G401 (cell line): ENCODE data around the gene FAM78B. TPM values are rescaled to one million over a fixed set of nuclear protein-coding genes. Genes with fewer than 3 reads are reported as not detected.

Source experiments
- DNase-seq: peaks from one replicate; pipeline ENCODE4 v3.0.0-alpha.2; 2015; ENCODE audit warnings: low spot score
- in situ Hi-C: cut with HindIII; loops from 2 replicates; pipeline ENCODE4 v1.10.0; 2016; ENCODE audit warnings: low sequenced_read_pairs, mixed read lengths
- total RNA-seq: library from RNA; depleted of rRNA; stranded (reverse); fragments of >200 nt; shearing (Covaris generic); gene quantifications from 2 replicates; pipeline ENCODE4 v1.2.3, GENCODE V29; 2014

Gene FAM78B
- total RNA-seq, 1 experiment from 2014 or later = not detected

DNA sequence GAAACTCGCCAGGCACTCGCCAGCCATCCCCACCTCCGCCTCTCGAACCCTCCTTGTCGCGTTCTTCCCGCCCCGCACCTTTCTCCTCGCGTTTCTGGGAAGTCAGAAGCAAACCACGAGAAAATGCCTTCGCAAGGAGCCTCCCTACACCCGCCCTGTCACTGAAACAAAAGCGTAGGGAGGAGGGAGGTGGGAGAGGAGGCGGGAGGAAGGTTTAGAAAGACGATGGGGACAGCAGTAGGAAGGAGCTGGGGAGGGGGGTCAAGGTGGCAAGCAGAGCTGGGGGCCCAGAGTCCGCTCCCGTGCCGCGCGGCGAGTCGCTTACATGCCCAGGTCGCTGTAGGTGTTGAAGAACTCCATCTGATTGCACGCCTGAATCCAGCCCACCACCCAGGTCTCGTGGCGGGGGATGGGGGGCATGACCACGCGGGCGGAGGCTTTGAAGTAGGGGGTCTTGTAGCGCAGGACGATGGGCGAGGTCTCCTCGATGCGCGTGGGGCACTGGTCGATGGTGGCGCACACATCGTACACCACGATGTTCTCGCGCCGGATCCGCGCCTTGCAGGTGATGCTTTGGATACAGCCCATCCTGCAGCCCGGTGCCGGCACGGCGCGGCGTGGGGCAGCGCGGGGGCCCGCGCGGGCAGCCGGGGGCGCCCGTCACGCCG is 1.0 kb downstream of the FAM78B start:
- peak; percentile 45 for DNase-seq
- in situ Hi-C loops = no loop called here

DNA sequence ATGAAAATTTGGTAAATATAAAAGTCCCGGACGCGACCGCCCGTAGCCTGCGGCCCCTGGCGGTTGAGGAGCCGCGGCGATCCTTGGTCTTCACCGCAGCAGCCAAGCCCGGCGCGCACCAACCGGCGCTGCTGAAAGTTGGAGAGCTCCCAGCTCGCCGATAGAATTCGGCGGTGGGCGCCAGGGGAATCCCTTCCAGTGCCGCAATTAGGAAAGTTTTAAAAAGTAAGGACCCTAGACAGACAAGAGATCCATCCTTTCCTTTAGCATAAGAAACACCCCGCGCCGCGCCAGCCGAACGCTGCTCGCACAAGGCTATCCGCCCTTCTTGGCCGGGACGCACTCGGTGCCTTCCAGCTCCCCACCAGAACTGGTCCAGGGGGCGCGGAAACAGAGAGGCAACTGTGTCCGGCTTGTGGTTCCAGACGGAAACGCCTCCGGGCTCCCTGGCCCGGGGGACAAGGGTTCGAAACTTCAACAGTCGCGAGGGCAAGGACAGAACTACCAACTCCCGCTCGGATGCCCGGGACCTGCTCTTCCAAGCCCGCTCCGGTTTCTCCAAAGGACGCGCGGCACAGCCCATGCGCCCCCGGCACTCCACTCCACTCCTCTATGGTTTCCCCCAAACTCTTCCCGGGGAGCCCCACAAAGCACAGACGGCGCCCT is 1.7 kb downstream of the FAM78B start:
- in situ Hi-C loops = no loop called here
- peak; percentile 65 for DNase-seq

DNA sequence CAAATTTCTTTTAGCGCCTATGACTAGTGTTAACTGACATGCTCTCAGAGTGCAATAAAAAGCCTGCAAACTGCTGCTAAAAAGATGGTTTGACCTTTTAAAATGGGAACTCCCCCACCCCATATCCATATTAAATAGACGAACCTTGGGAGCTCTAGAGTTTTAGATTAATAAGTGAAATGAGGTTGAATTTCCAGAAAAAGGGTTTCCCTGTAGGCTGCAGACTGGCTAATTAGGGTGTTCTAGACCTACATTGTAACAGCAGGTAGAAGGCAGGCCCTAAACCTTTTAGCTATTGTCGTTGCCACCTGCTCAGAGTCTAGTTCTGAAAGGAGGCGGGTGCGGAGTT is 2.2 kb downstream of the FAM78B start:
- no peak for DNase-seq
- in situ Hi-C loops = no loop called here

DNA sequence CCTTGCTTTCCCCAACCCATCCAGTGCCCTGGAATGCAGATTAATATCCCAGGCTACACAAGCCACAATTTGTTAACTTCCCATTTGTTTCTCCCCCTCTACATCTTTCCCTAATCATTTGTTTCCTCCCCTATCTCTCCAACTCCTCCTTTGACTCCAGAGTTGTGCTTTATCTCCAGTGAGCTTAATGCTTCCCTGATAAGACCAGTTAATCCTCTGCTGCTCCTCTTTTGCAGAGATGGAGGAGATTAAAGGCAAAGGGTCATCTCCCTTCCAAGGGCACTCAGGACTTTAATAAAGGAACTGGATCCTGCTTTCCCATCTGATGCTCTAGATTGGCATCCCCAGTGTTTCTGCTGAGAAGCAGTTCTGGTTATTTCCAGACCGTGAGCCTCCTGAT is 7.1 kb downstream of the FAM78B start:
- no peak for DNase-seq
- in situ Hi-C loops = no loop called here

DNA sequence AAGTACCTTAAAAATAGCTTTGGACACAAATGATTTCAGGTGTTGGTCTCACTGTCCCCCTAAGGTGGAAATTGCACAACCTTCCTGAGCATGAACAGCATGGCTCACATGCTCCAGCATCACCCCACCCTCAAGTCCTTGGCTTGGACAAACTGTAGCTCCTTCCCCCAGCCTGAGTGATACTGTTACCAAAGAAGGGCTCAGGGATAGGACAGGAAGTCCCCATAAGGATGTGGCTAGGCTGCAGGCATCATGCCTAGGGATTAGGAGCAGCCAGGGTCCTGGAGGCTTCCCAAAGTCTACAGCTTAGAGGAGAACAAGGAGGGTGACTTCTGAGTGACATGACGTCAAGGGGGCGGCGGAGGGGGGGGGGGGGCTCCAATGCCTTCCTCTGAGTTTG is 10.1 kb downstream of the FAM78B start:
- DNase-seq = no peak
- in situ Hi-C loops = no loop called here

DNA sequence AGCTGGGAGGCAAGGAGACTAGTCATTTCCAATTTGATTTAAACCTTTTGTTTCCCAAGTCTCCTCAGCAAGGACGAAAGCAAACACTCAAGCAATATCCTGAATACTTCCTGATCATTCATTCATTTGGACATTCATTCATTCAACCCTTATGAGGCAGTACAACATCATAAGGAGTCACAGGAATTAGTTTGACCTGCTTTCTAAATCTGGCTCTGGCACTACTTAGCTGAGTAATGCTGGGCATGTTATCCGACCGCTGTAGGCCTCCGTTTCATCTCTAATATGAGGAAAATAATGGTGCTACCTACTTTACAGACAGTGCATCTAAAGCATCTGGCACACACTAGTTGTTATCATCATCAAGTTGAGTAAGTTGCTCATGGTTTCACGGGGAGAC is 11.7 kb downstream of the FAM78B start:
- in situ Hi-C loops = no loop called here
- no peak for DNase-seq

DNA sequence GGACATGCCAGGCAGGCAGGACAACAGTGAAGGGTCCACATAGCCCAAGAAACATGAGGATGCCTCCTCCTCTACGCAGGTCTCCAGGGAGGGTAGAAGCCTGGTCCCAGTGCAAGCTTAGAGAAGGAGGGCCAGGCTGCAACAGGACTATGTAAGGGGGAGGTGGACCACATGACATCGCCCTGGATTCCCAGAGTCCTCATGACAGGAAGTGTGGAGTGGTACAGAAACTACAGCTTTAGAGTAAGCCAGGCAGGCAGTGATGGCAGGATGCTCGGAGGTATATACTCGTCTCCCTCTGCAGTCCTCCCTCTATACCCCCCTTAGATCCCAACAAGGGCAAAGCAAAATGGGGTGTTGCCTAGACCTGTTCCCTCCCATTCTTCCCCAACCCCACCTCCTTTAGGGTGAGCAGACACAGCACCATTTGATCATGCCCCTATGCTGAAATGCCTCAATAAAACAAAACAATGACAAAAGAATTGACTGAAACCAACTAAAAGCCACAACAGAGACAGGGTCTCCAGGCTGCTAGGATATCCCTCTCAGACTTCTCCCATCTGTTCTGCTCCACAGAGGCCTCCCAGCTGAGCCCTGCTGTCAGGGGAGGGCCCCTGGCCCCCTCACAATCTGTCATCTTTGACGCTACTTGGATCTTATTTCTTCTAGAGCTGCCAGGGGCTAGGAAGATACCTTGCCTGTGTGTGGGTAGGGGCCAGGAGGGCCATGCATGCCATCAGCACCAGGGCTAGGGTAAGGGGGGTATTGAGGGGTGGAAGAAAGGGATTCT is 13.1 kb downstream of the FAM78B start:
- in situ Hi-C loops = no loop called here
- DNase-seq = no peak

DNA sequence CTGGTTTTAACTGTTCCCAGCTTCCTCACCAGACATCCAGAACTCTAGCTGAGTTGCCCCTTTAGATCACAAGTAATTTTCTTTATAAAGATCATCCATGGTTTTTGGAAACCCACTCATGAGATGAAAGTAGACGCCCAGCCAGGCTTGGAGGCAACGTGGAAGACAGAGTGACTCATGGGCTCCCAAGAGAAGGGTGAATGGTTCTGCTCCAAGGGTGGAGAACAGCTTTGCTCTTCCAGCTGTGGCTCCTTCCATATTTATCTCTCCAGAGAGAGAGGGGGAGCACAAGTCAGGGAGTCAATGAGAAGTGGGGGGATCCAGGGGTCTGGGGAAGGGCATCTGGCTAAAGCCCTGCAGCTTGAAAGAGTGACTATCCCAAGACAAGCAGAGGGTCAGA is 13.8 kb downstream of the FAM78B start:
- DNase-seq = no peak
- in situ Hi-C loops = no loop called here

DNA sequence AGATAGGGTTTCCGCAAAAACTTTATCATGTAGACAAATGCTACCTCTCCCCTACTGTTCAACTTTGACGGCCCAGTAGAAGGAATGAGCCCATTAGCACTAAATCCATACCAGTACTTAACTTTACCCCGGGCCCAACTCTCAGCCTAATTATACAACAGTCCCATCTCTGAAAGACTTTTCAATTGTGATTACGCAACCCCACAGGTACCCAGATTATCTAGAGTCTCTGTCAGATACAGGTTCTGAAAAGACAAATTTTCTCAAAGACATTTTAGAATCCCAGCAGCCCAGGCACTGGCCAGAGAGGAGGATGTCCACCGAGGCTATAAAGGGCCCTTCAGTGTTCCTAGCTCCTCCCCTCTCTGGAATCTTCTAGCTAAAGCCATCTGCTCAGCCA is 15.0 kb downstream of the FAM78B start:
- no peak for DNase-seq
- in situ Hi-C loops = no loop called here

DNA sequence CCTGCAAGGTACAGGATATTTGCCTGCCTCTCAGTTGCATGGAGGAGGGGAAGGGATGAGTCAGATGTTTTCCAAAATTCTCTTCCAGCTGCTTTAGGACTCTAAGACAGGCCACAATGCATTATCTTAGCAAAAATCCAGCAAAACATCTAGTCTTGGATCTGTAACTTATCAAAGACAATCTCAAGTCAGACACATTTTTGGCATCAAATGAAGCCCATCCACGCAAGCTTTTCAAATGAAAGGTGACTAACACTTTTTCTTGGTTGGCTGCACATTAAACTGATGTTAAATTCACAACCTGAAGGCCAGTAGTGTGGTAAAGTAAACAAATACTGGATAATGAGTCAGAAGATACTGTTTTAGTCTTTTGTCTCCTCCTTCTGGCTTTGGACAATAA is 21.3 kb downstream of the FAM78B start:
- no peak for DNase-seq
- in situ Hi-C loops = no loop called here

DNA sequence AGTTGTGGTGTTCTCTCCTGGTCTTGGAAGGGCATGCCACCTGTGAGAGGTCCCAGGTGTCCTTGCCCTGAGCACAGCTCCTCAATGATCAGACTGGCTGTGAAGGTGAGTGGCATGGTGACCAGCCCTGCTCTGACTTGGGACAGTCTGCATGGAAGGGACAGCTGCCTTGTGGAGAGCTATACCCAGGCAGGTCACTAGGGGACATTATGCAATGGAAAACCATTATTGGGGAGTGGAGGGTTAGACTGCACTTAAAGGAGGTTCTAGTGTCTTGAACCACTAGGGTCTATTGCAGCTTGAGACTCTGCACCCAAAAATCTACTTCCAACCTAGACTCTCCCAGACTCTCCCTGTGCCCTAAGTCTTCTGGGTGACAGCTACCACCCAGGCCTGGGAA is 24.8 kb downstream of the FAM78B start:
- no peak for DNase-seq
- in situ Hi-C loops = no loop called here

DNA sequence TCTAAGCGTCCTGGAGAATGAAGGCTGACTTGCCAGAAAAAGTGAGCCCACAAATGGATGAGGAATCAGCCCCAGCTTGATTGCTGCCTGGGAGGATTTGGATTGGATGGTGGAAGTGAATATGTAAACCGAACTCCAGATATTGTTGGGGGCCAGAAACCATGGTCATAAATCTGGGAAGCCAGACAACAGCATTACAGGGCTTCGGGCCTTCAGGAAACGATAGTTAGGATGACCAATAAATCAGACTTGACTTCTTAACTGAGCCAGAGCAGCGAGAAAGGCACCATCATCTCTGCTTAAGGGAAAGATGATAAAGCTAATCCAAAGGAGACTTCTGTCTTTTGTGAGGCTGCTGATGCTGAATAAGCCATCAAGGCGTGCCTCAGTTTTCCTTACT is 26.6 kb downstream of the FAM78B start:
- in situ Hi-C loops = no loop called here
- DNase-seq = no peak

DNA sequence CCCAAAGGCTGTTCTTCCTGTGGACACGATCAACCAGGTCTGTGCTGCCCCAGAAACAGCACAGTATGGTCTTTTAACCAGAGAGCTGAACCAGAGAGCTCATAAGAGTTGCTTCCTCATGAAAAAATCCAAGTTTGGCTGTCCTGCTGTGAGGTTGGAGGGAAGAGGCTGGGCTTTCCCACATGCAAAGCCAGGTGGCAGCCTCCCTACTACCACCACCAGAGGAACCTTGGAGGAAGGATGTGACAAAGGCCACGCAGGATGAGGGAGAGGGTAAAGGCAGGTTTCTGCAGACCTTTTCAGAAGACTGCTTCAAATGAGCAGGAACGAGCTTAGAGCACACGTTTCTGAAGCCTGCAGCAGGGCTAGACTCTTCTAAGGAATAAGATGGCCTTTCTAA is 27.1 kb downstream of the FAM78B start:
- in situ Hi-C loops = no loop called here
- DNase-seq = no peak

DNA sequence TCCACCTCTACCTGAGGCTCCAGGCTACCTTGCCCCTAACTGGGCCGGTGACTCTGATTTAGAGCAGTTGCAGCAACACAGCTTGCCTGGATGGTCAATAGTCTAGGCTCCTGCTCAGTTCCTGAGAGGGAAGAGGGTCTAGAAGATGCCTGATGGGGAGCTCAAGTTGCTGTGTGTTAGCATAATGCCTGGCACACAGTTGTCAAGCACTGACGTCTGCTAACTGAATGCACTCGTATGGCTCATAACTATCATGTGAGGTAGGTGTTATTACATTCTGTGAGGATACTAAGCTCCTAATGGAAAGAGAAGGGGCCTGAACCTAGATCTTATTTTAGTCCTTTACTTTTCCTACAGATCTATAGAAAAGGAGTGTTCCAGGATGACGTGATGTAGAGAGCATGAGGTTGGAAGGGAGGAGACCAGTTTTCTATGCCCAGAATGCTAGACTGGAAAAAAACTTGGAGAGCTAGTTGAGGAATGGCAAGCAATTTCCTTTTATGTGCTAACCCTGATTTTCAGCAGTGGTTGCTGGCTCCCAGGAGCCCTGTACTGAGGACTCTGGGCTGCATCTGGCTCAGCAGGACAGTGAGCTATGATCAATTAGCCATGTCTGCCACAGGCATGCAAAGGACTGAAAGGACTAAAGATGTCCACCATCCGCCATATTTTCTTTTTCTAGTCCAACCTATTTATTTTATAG is 30.0 kb downstream of the FAM78B start:
- DNase-seq = no peak
- in situ Hi-C loops = no loop called here

DNA sequence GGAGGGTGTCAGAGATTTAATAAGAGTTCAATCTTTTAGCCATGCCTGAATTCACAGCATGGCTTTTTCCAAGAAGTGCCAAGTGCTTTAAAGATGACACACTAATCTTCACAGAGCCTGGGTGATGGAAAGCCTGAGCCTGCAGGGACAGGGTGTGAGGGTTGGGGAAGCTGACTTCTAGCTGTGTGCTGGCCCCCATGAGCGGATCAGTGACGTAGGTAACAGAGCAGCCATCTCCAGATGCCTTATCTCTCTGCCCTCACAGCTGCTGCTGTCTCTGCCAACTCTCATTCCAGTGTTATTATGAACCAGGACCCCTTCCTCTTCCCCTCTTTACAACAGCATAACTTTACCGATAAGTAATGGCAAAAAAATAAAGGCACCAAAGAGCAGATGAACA is 30.6 kb downstream of the FAM78B start:
- in situ Hi-C loops = no loop called here
- DNase-seq = no peak

DNA sequence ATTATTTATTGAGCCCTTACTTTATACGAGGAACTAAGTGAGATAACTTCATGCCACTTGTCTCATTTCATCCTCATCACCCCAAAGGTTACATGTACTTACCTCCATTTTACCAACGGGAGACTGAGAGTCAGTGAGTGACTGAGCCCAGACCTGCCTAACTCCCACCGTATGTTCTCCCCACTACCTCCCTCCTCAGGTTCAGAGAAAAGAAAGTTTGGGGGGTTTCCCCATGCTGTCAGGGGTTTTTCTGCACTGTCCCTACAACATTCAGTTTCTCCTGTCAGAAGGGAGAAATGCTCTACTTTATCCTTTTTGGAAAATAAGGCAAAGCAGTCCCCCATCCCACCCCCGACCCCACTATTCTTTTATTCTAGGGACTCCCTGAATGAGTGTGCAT is 32.9 kb downstream of the FAM78B start:
- no peak for DNase-seq
- in situ Hi-C loops = no loop called here

DNA sequence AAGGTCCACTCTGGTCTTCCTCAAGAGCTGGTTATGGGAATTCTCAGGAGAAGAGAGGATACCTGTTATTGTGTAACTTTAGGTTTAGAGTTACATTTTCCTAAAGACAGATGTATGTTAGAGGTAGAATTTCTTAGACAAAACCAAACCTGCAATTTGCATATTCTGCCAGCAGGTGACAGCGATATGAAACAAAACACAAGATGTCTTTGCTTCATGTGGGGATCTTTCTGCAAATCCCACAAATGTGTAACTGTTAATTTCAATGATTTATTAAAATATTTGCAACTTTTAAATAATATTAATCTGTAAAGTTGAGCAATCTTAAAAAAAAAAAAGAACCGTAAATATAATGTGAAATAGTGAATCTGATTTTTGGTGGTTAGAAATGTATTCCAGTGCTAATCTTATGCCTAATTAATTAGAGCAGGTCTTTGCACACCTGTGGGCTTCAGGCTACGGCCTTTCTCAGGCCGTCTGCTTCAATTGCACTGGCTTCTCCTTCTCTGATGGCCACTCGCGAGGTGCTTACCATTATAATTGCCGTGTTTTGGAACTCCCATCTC is 33.4 kb downstream of the FAM78B start:
- in situ Hi-C loops = no loop called here
- DNase-seq = no peak

DNA sequence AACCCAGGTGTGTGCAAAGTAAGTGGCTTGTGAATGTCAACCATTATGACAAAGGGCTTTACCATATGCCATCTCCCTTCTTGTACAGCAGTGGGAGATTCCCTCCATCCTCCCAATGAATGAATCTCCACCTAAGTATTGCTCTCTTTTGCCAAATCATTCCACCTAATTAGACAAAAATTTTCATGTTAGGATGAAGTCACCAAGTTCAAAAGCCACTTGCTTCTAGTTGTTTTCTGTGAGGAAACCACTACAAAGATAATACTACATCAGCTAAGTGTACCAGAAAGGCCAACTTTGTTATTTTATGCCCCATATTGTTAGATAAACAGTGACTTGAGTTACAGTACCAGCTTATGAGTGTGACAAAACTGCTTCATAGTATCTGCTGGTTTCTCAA is 34.3 kb downstream of the FAM78B start:
- in situ Hi-C loops = no loop called here
- no peak for DNase-seq

DNA sequence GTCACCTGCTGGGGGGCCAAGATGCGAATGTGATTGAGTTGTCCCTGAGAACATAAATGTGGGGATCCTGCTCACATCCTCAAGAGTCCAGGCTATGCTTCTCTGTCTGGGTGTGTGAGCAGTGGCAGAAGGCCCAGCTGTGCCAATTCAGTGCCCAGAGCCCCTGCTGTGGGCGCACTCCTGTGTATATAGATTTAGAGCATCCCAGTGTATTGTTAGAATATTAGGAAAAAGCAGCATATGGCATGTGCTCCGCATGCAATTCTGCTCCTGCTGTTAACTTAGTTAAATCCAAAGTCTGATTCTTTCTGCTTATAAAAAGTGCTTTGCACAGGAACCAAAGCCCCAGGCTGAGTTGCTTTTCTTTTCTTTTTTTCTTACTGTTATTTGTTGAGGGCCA is 37.8 kb downstream of the FAM78B start:
- peak; percentile 71 for DNase-seq
- in situ Hi-C loops = no loop called here

DNA sequence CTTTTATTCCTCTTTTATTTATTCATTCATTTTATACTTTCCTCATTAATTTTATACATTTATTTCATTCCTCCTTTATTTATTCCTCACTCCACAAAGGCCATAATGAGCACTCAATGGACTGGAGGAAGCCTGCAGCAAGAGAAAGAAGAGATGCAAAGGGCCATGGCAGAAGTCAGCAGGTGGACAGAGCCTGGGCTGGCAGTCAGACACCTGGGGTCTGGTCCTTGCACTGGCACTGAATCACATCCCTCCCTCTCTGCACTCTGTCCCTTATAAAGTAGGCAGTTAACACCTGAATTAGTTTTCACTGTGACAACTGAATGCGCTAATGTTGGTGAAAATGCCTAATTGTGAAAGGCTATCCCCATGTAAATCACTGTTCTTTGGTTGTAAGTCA is 38.6 kb downstream of the FAM78B start:
- no peak for DNase-seq
- in situ Hi-C loops = no loop called here
